HG03521 (cell line): ENCODE measurements around the gene RPS2.
"Not testable (repeated sequence)": the region's sequence is repeated elsewhere in the genome, so short reads cannot be mapped to it uniquely, and the experiment has no call there.

Source experiments
- ATAC-seq: cut with Tn5 transposase; IDR thresholded peaks from one replicate; pipeline ENCODE4 v1.9.1; 2021; ENCODE audit warnings: mild to moderate bottlenecking, moderate library complexity; ENCODE audit not compliant: unreplicated experiment

The RPS2 gene

GRCh38 chr16:1920727-1921171, 43.9 kb downstream of the RPS2 start:
- ATAC-seq = no peak

DNA sequence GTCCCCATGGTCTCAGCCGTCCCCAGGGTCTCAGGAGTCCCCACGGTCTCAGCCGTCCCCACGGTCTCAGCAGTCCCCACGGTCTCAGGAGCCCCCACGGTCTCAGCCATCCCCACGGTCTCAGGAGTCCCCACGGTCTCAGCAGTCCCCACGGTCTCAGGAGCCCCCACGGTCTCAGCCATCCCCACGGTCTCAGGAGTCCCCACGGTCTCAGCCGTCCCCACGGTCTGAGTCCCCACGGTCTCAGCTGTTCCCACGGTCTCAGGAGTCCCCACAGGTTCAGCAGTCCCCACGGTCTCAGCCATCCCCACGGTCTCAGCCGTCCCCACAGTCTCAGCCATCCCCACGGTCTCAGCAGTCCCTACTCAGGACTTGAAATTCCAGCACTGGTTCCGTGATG, 44.5 kb downstream of the RPS2 start:
- not testable (repeated sequence) for ATAC-seq

- no peak for ATAC-seq
These were observed 45.2 kb downstream of the RPS2 start for GRCh38 chr16:1919327-1919998.

- no peak for ATAC-seq
These were observed 46.0 kb downstream of the RPS2 start, which contains the start of gene HS3ST6 for GRCh38 chr16:1918351-1919326. TSS of gene HS3ST6 (minus strand) at chr16:1918415. CDS start at chr16:1918323, 92 bp downstream.

- ATAC-seq = no peak
These were observed 46.8 kb downstream of the RPS2 start for GRCh38 chr16:1917665-1918350.

- ATAC-seq = no peak
These were observed 47.5 kb downstream of the RPS2 start for GRCh38 chr16:1917056-1917664.

DNA sequence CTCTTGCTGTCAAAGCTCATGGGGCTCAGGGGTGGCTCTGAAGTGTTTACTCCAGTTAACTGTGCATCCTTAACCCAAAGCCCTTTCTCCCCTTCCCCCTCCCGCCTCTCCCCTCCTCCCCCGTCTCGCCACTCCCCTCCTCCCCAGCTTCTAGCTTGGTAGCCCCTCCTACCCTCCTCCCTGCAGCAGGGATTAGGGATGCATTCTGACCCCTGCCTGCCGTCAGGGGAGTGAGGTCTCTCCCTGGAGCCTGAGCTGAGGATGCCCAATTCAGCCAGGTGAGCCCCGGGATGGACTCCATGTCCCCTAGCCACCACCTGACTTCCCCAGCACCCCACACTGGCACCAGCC, 48.0 kb downstream of the RPS2 start:
- no peak for ATAC-seq

GRCh38 chr16:1915732-1916639, 48.6 kb downstream of the RPS2 start:
- no peak for ATAC-seq

GRCh38 chr16:1914988-1915387, 49.6 kb downstream of the RPS2 start:
- ATAC-seq = no peak

- no peak for ATAC-seq
These were observed 50.5 kb downstream of the RPS2 start for GRCh38 chr16:1914084-1914608.

DNA sequence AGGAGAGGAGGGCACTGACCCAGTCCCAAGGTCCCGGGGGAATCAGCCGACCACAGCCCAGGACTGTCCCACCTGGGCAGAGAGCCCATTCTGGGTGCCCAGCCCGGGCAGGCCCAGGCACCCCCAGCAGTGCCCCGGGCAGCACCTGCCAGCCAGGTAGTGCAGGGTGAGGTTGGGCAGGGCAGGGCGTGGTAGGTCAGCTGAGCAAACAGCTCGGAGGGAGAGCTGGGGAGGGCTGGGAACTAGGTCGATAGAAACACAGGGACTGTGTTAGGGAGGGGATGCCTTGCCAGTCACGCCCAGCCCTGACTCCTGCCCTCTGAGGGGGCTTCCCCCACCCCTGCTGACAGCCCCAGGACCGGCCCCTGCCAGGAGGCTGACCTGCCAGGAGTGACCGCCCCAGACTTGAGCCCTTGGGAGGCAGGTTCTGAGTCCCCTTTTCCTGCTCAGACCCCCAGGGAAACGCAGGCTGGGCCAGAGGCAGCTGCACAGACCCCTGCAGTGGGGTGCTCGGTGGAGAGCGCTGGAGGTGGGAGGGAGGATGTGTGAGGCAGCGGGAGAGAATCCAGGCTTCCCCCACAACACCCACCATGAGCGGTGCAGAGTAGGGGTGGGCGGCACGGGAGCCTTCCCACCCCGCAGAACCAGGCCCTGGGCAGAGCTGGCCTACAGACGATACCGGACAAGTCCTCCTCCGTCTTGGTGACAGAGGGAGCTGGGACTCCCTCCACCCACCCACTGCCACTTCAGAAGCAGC, 51.1 kb downstream of the RPS2 start:
- no peak for ATAC-seq

GRCh38 chr16:1912215-1912543, 52.4 kb downstream of the RPS2 start:
- no peak for ATAC-seq
